ENCODE measurements around the gene CYP4Z1. TPM values are rescaled to one million over a fixed set of nuclear protein-coding genes. Genes with fewer than 3 reads are reported as not detected.

Gene CYP4Z1
- not detected for total RNA-seq (2021; ENCODE audit: unreplicated experiment)
- not detected in 2 replicates for polyA plus RNA-seq (2012)
- percentile 6 among the genes with signal in this experiment for Bru-seq, nascent RNA
- BruChase-seq, experiment 1, labeled RNA remaining after a 6-hour chase, result not detected
- percentile 2 among the genes with signal in this experiment for BruChase-seq, experiment 2, labeled RNA remaining after a 2-hour chase
- long read RNA-seq, result 0 reads

GRCh38 chr1:47067097-47067594 lies at the start of gene CYP4Z1:
CYP4Z1 (plus strand) TSS chr1:47067231; CDS start chr1:47067491, 260 bp downstream.
- Histone ChIP-seq H3K9ac (ENCODE audit: low read length) (no peak within 1 kb of the TSS), H3K79me2 (ENCODE audit: insufficient read depth, low read length) (no peaks in the 10 kb centered on the region), H3K27me3 (ENCODE audit: insufficient read depth, low read length) (peaks cover 30% of the 10 kb centered on the region; the same call in 1 of the 2 replicates), H3K27ac (ENCODE audit: low read depth, low read length) (no peak within 1 kb of the TSS), H3K36me3 (ENCODE audit: control insufficient read depth in 1 of 2, insufficient read depth in 2 of 2, low read length in 2 of 2) (no peaks in the 10 kb centered on the region), H3K9me3 (ENCODE audit: control insufficient read depth in 1 of 2, insufficient read depth in 1 of 2, low read depth in 1 of 2, low read length in 2 of 2) (no peaks in the 10 kb centered on the region), H3K4me2 (ENCODE audit: low read length) (no peak within 1 kb of the TSS), H3K4me1 (ENCODE audit: control insufficient read depth in 1 of 2, insufficient read depth in 2 of 2, low read length in 2 of 2) (no peaks in the 10 kb centered on the region), H2AFZ (ENCODE audit: low read depth, low read length, poor library complexity, severe bottlenecking) (no peak within 1 kb of the TSS), H3K4me3 (replicated peaks in 1 of 2; ENCODE audit: low read depth in 1 of 2, low read length in 2 of 2) (no peak within 1 kb of the TSS), H3K9me2 (ENCODE audit: insufficient read depth) (no peaks in the 10 kb centered on the region), H4K20me1 (ENCODE audit: insufficient read depth) (no peaks in the 10 kb centered on the region)
- no peak for ATAC-seq
- POLR2A ChIA-PET, result no interaction called here
- TF ChIP-seq SP1 (IDR thresholded peaks at IDR 0.05; ENCODE audit: low read depth) (no peak), ELF1 (IDR thresholded peaks at IDR 0.05; ENCODE audit: borderline replicate concordance, low read depth) (no peak)
- BruUV-seq (replicated peaks), result no TSS peak
- CTCF ChIA-PET, result no interaction called here
- DNase-seq (ENCODE audit: low read depth, low spot score), result no peak
- intact Hi-C loops (cut with micrococcal nuclease), result no loop called here
- RAD21 ChIA-PET (ENCODE audit: low non-redundant PET in 1 of 2, low total read pairs in 2 of 2, uncharacterized antibody in 2 of 2, unreplicated experiment in 2 of 2), result no interaction called here

- CTCF ChIA-PET, result no interaction called here
- Histone ChIP-seq H3K79me2 (ENCODE audit: insufficient read depth, low read length) (no peaks in the 10 kb centered on the region), H3K4me2 (ENCODE audit: low read length) (no peak overlapping the region)
These were observed 46.0 kb upstream of the CYP4Z1 start for GRCh38 chr1:47021070-47021469.

More at GRCh38 chr1:47021070-47021469, 46.0 kb upstream of the CYP4Z1 start:
- Histone ChIP-seq H3K9me2 (ENCODE audit: insufficient read depth) (no peaks in the 10 kb centered on the region), H4K20me1 (ENCODE audit: insufficient read depth) (no peaks in the 10 kb centered on the region), H3K9ac (ENCODE audit: low read length) (no peak overlapping the region), H3K4me1 (ENCODE audit: control insufficient read depth in 1 of 2, insufficient read depth in 2 of 2, low read length in 2 of 2) (no peaks in the 10 kb centered on the region), H3K27ac (ENCODE audit: low read depth, low read length) (no peak overlapping the region), H3K36me3 (ENCODE audit: control insufficient read depth in 1 of 2, insufficient read depth in 2 of 2, low read length in 2 of 2) (no peaks in the 10 kb centered on the region), H3K9me3 (ENCODE audit: control insufficient read depth in 1 of 2, insufficient read depth in 1 of 2, low read depth in 1 of 2, low read length in 2 of 2) (no peaks in the 10 kb centered on the region), H3K27me3 (ENCODE audit: insufficient read depth, low read length) (0 out of 2 replicates have a peak, but pooled peaks cover 3% of the 10 kb centered on the region), H2AFZ (ENCODE audit: low read depth, low read length, poor library complexity, severe bottlenecking) (no peak overlapping the region), H3K4me3 (replicated peaks in 1 of 2; ENCODE audit: low read depth in 1 of 2, low read length in 2 of 2) (no peak overlapping the region)
- DNase-seq (ENCODE audit: low read depth, low spot score) (no peak), ATAC-seq (no peak)
- POLR2A ChIA-PET, result no interaction called here
- TF ChIP-seq CBX3 (IDR thresholded peaks at IDR 0.05; ENCODE audit: low read depth) (no peak), ATF3 (IDR thresholded peaks at IDR 0.05) (no peak), ZNF274 (IDR thresholded peaks at IDR 0.05; ENCODE audit: low read depth, low read length) (no peak), CTCF (IDR thresholded peaks at IDR 0.05 in 2 of 3, conservative IDR thresholded peaks at IDR 0.05 in 1 of 3; ENCODE audit: borderline replicate concordance in 1 of 3, insufficient read depth in 1 of 3, low read depth in 2 of 3, low read length in 2 of 3) (no peak), EGR1 (IDR thresholded peaks at IDR 0.05; ENCODE audit: low read depth) (no peak), SP1 (IDR thresholded peaks at IDR 0.05; ENCODE audit: low read depth) (no peak), RAD21 (IDR thresholded peaks at IDR 0.05; ENCODE audit: low read depth) (no peak), SRF (IDR thresholded peaks at IDR 0.05; ENCODE audit: low read depth) (no peak), ZFX (IDR thresholded peaks at IDR 0.05) (no peak), EZH2 (IDR thresholded peaks at IDR 0.05) (no peak), YY1 (IDR thresholded peaks at IDR 0.05; ENCODE audit: extremely low read depth, insufficient replicate concordance, low read depth, low read length) (no peak), POLR2AphosphoS5 (IDR thresholded peaks at IDR 0.05; ENCODE audit: low read depth, low read length) (no peak), ELF1 (IDR thresholded peaks at IDR 0.05; ENCODE audit: borderline replicate concordance, low read depth) (no peak), REST (IDR thresholded peaks at IDR 0.05; ENCODE audit: low read depth) (no peak)
- intact Hi-C loops (cut with micrococcal nuclease), result no loop called here
- no TSS peak for BruUV-seq (replicated peaks)
- RAD21 ChIA-PET (ENCODE audit: low non-redundant PET in 1 of 2, low total read pairs in 2 of 2, uncharacterized antibody in 2 of 2, unreplicated experiment in 2 of 2), result no interaction called here
